Right lobe of liver (tissue), 6 donors: ENCODE measurements around the gene DCAKD. TPM values are rescaled to one million over a fixed set of nuclear protein-coding genes. Genes with fewer than 3 reads are reported as not detected.

ENCODE experiments used
- ATAC-seq, 4 donors: fragments of 200-7000 bp; cut with Tn5 transposase; one replicate each; pipeline ENCODE4 v1.9.1; 2020; ENCODE audit warnings: mild to moderate bottlenecking in 4 of 4, moderate library complexity in 4 of 4
- DNase-seq, 3 donors: peaks; one replicate each; pipeline ENCODE4 v3.0.0-alpha.2; 2020
- H3K27ac ChIP-seq, 3 donors: fragments of 200-600 bp; one replicate each; pipeline ENCODE4 v1.8.0; 2022
- H3K27me3 ChIP-seq, 2 donors: fragments of 200-600 bp; one replicate each; pipeline ENCODE4 v1.8.0; 2022
- H3K36me3 ChIP-seq, 4 donors: fragments of 200-600 bp; sonication (generic) in 1 of 4; one replicate each; pipeline versions ENCODE4 v1.5.1 to v1.8.0; 2017 to 2022; ENCODE audit warnings: control low read depth in 1 of 4
- H3K4me1 ChIP-seq, 4 donors: fragments of 200-600 bp; sonication (generic) in 1 of 4; one replicate each; pipeline versions ENCODE4 v1.5.1 to v1.8.0; 2017 to 2022; ENCODE audit warnings: control low read depth in 1 of 4
- H3K4me3 ChIP-seq, 3 donors: fragments of 200-600 bp; one replicate each; pipeline ENCODE4 v1.8.0; 2022
- H3K9me3 ChIP-seq, 4 donors: fragments of 200-600 bp; sonication (generic) in 1 of 4; one replicate each; pipeline versions ENCODE4 v1.5.1 to v1.8.0; 2017 to 2022; ENCODE audit warnings: control low read depth in 1 of 4
- CTCF ChIP-seq, 4 donors: fragments of 200-600 bp in 3 of 4; fragments of 450-650 bp in 1 of 4; IDR thresholded peaks; one replicate each; pipeline versions ENCODE4 v1.5.1 to v1.8.0; 2016 to 2022; ENCODE audit warnings: antibody characterized with exemption in 4 of 4, mild to moderate bottlenecking in 2 of 4
- POLR2A ChIP-seq: fragments of 450-650 bp; IDR thresholded peaks from one replicate; pipeline ENCODE4 v1.6.1; 2017; ENCODE audit warnings: antibody characterized with exemption, mild to moderate bottlenecking
- WGBS: methylation state at CpG from one replicate; pipeline ENCODE4 v1.1.6; 2018; ENCODE audit warnings: low coverage, low lambda C conversion rate; ENCODE audit not compliant: insufficient coverage; ENCODE audit errors: missing lambda C conversion rate; 5-methylcytosine and 5-hydroxymethylcytosine counted together
- intact Hi-C, 2 donors: fragments of 100-400 bp; cut with DNase I; formaldehyde crosslinking; loops; one replicate each; pipeline versions ENCODE4 v1.11.2 to v1.14.1; 2022
- long read RNA-seq: library from polyadenylated mRNA; unstranded; transcript quantifications from one replicate; pipeline ENCODE4 v2.0.0, GENCODE V29; 2019
- total RNA-seq, 6 experiments: library from RNA; depleted of rRNA in 2 of 6; stranded (reverse); fragments of >200 nt in 2 of 6; fragmentation: NEBNext Ultra II Directional in 3 of 6; extraction: Animal tissue kit (Norgen Biotek cat#: 25700) in 3 of 6; gene quantifications; one replicate each; pipeline versions ENCODE4 v1.1.0 to v1.2.4, GENCODE V29; 2016 to 2023
- donor health status: DM: no; HTN: yes; CAD: no.
- donor health status: DM: no; HTN: no; CAD: no.
- donor health status: DM: no; HTN: no; CAD: no.
- donor health status: DM: no; HTN: yes; CAD: no.
- donor health status: DM: no; HTN: yes; CAD: no.

DCAKD gene
- total RNA-seq, result 10 to 100 TPM; 13.2 to 20.6 (median 16.6) TPM
- long read RNA-seq, partial matches to known transcripts, result 0 of 3 reads
- long read RNA-seq, other reads (novel, unspliced or antisense), result 0 of 3 reads

GRCh38 chr17:45051060-45051719, at the start of gene DCAKD:
Gene DCAKD (minus strand): TSS chr17:45051632. CDS start chr17:45034885, 16,747 bp downstream.
- Histone ChIP-seq H3K4me1 (peaks cover 0 to 10% (median 4%) of the 10 kb centered on the region in 4 donors), H3K27me3 (no peaks in the 10 kb centered on the region), H3K4me3 (peak within 1 kb of the TSS; percentile 56 to 71 (median 56)), H3K27ac (peak within 1 kb of the TSS; percentile 69 to 87 (median 75)), H3K9me3 (no peaks in the 10 kb centered on the region), H3K36me3 (no peaks in the 10 kb centered on the region)
- 0% methylated on average over 12 of the region's 56 CpGs for WGBS
- ATAC-seq (peak; percentile 98 to 100 (median 99)), DNase-seq (peak; percentile 95 to 97 (median 96))
- TF ChIP-seq CTCF (IDR thresholded peaks at IDR 0.05) (peak in 1 of 4 donors; percentile 23), POLR2A (peak; percentile 91)
- intact Hi-C loops, result no loop called here

- TF ChIP-seq CTCF (IDR thresholded peaks at IDR 0.05), result peak; percentile 90 to 95 (median 92)
- TF ChIP-seq POLR2A, result no peak
- ATAC-seq (peak; percentile 96 to 98 (median 97)), DNase-seq (peak; percentile 87 to 91 (median 89))
- Histone ChIP-seq H3K4me3 (no peak overlapping the region), H3K36me3 (peaks cover 0 to 95% (median 43%) of the 10 kb centered on the region in 4 donors), H3K4me1 (peaks cover 0 to 2% (median under 1%) of the 10 kb centered on the region in 4 donors), H3K9me3 (no peaks in the 10 kb centered on the region), H3K27me3 (no peaks in the 10 kb centered on the region), H3K27ac (no peak overlapping the region)
- intact Hi-C loops, result no loop called here
- 16% methylated on average over 6 of the region's 9 CpGs for WGBS
Observed at GRCh38 chr17:45098869-45099616, 47.6 kb upstream of the DCAKD start.

DNA sequence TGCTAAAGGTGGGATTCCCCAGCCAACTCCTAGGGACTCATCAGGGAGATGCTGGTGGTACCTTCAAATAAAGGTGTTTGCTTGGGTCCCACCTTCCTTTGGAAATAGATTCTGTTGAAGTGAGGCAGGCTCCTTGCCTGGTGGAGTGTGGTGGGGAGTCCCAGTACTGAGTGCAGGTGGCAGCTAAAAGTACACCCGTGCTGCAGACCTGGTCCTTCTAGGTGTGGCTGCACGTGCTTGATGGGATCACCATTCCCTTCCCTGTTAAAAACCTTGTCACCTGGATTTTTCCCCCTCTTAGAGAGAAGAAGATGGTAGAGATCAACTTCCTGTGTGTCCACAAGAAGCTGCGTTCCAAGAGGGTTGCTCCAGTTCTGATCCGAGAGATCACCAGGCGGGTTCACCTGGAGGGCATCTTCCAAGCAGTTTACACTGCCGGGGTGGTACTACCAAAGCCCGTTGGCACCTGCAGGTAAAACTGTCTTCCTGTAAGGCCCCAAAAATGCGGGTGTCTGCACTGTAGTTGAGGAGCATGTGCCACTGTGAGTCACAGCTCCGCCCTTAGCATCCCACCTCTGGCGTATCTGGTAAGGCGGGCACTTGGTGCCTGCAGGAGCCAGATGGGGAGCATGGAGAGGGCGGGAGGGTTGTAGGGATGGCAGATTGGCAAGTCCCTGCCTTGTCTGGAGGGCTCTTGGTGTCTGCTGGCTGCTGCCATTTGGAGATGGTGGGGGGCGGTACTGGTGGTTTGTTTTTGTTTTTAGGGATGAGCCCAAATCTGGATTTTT, 46.8 kb upstream of the DCAKD start:
- no peak for ATAC-seq
- peaks cover 0 to 91% (median 40%) of the 10 kb centered on the region in 4 donors for H3K36me3 ChIP-seq
- no peak for TF ChIP-seq POLR2A
- no peak for TF ChIP-seq CTCF (IDR thresholded peaks at IDR 0.05)
- peaks cover 0 to 9% (median 7%) of the 10 kb centered on the region in 4 donors for H3K4me1 ChIP-seq
- intact Hi-C loops, result no loop called here
- H3K9me3 ChIP-seq, result no peaks in the 10 kb centered on the region
- H3K27me3 ChIP-seq, result no peaks in the 10 kb centered on the region
- peak in 1 of 3 donors; percentile 43 for DNase-seq
- no peak overlapping the region for H3K27ac ChIP-seq
- H3K4me3 ChIP-seq, result no peak overlapping the region
- 80% methylated on average over 2 of the region's 13 CpGs for WGBS

- H3K27ac ChIP-seq, result no peak overlapping the region
- H3K4me3 ChIP-seq, result no peak overlapping the region
- peaks cover 0 to 79% (median 31%) of the 10 kb centered on the region in 4 donors for H3K36me3 ChIP-seq
- no peaks in the 10 kb centered on the region for H3K27me3 ChIP-seq
- no peak for TF ChIP-seq POLR2A
- no peak for TF ChIP-seq CTCF (IDR thresholded peaks at IDR 0.05)
- peaks cover 0 to 23% (median 12%) of the 10 kb centered on the region in 4 donors for H3K4me1 ChIP-seq
- peak in 1 of 3 donors; percentile 42 for DNase-seq
- no peaks in the 10 kb centered on the region for H3K9me3 ChIP-seq
- no peak for ATAC-seq
- 88% methylated on average over 1 of the region's 11 CpGs for WGBS
- intact Hi-C loops, result no loop called here
Observed at GRCh38 chr17:45096926-45097325, 45.5 kb upstream of the DCAKD start.
